Endometrium (tissue), 2 donors: ENCODE data around the gene FMNL2.
"Not testable (repeated sequence)": the region's sequence is repeated elsewhere in the genome, so short reads cannot be mapped to it uniquely, and the experiment has no call there.

Experiments used
- FAIRE-seq: peaks from 2 replicates; lab custom pipeline; 2012; peaks lifted over from hg19 to GRCh38; lab: Jason Lieb, UNC
- donor health status: control.
- donor health status: control.

Gene FMNL2

GRCh38 chr2:152473151-152473857, 138.3 kb downstream of the FMNL2 start:
- FAIRE-seq = no peak

GRCh38 chr2:152474523-152474922, 139.5 kb downstream of the FMNL2 start:
- not testable (repeated sequence) for FAIRE-seq

- FAIRE-seq = no peak
Observed at GRCh38 chr2:152475982-152476381, 141.0 kb downstream of the FMNL2 start.

DNA sequence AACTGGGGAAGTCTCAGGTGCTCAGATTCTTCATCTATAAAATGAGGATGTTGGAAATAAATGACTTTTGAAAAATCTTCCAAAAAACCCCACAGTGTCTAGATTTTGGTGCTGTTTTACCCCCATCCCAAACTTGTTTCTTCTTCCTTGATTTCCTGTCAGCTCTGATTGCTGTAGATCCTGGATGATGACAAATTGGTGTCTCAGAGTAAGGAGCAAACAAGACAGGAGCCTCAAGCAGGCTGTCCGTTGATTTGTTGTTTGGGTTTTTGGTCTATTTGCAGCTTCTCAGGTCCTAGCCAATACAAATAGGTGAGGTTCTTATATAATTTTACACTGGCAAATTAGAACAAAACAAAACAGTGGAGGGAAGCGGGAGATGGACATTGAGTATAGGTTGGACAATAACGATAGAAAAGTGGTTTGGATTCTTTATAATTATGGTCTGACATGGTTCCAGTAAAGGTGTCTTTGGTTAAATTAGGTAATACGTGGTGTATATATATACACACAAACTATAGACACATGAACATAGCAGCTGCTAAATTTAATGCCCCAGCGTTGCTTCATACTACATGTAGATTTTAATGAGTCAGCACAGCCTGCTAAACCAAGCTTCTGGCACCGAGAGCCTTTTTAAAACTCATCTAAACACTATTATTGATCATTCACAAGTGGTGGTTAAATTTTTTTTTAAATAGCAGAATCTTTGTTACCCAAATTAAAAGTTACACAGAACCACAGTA, 142.5 kb downstream of the FMNL2 start:
- no peak for FAIRE-seq

DNA sequence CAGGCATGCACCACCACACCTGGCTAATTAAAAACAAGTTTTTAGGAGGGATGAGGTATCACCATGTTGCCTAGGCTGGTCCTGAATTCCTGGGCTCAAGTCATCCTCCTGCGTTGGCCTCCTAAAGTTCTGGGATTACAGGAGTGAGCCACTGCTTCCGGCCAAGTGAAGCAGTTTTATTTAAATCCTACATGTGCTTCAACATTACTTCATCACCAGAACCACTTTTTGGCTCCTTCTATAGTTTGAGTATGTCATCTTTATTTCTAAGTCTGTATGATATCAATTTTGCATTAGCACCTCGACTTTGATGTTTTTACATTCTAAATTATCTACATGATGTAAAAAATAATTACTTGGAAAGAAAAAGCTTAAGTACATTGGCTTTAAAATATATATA, 144.3 kb downstream of the FMNL2 start:
- no peak for FAIRE-seq

GRCh38 chr2:152480821-152481399, 145.9 kb downstream of the FMNL2 start:
- FAIRE-seq = no peak

GRCh38 chr2:152481881-152482583, 147.1 kb downstream of the FMNL2 start:
- FAIRE-seq = no peak

- FAIRE-seq = no peak
Observed at GRCh38 chr2:152483276-152484063, 148.5 kb downstream of the FMNL2 start.

DNA sequence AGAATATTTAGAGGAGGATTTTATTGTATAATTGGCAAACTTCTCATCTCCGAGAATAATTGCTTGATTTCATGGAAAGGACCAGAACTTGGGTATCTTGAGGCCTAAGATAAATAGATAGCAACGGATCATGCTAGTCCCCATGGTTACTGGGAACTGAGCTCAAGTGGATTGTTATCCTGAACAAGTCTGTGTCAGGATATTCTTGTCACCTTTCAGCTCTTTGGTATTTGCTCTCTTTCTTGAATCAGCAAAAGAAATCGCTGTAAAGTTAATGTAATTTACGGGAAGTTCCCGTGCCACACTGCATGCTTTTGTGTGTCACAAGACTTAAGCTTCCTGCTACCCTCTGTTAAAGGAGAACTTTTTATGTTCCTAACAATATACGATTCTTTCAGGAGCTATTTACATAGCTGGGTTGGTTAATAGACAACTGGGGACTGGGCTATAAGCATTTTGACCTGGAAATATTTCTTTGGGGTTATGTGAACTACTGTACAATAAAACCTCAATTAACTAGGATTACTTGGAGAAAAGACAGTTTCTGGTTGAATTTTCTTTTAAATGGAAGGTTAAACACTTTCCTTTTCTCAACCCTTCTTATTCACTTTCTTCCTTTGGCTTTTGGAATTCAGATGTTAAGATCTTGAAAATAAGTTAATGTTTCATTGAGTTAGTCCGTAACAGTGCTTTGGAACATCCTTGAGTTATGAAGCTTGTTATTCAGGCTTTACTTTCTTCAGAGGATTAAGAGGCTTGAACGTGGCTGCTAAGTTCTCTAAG, 151.2 kb downstream of the FMNL2 start:
- FAIRE-seq = no peak

DNA sequence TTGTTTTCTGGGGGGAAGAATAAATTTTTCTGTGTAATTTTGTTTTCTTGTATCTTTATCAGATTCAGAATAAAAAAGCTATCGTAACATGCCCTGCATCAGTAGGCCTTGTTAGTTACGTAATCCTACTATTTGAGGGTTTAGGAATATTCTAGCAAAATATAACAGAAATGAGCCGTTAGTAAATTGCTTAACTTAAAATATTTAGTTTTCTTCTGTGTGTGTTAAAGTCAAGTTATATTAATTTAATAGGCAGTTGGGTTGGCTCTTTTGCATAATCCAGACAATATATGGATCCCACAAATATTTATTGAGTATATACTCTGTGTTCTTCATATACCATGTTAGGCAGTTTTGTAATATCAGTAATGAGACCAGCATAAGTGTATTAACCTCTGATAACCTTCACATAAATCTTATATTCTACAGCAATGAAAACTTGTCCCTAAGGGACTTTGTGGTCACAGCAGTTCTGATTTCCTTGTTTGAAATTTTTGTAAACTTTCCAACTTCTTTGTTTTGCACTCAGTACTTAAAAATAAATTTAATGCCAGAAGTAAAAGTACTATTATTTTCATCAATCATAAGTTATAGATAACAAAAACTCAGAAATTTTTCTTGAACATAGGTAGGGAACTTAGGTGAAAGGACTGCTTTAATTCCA, 151.9 kb downstream of the FMNL2 start:
- FAIRE-seq = peak; percentile 4

GRCh38 chr2:152488075-152488474, 153.1 kb downstream of the FMNL2 start:
- no peak for FAIRE-seq

GRCh38 chr2:152489364-152489763, 154.4 kb downstream of the FMNL2 start:
- FAIRE-seq = no peak

GRCh38 chr2:152490686-152491455, 155.9 kb downstream of the FMNL2 start:
- FAIRE-seq = peak; percentile 79

DNA sequence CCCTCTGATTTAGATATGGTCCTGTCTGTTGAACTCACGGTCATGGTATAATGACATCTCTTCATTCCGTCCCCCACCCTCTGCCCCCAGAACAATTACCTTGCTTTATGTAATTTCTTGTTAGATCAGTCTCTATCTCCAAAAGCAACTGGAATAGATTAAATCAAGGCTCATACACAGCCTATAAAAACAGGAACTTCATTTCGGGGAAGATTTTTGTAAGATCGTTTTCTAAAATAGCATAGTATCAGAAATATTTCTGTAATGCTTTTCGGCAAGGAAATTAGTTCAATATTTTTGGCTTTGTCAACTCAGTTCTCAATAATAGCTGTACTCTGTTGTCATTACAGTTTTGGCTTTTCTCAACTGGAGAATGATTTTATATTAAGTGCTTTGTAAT, 157.2 kb downstream of the FMNL2 start:
- FAIRE-seq = no peak

DNA sequence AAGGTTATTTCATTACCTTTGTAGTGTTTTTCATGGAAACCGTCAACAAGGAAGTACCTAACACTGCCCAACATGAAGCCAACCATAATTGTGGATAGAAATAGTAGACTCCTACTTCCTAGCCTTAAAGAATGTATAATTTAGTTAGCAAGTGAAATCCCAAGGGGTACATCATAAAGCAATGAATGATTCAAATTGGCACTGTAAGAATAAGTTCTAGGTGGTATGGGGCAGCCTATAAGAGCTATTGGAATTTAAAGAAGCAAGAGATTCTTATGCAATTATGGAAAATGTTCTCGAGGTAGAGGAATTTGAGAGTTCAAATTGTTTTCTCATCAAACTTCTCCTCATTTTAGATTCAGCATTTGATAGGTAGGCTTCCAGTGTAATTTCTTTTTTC, 157.9 kb downstream of the FMNL2 start:
- FAIRE-seq = no peak

DNA sequence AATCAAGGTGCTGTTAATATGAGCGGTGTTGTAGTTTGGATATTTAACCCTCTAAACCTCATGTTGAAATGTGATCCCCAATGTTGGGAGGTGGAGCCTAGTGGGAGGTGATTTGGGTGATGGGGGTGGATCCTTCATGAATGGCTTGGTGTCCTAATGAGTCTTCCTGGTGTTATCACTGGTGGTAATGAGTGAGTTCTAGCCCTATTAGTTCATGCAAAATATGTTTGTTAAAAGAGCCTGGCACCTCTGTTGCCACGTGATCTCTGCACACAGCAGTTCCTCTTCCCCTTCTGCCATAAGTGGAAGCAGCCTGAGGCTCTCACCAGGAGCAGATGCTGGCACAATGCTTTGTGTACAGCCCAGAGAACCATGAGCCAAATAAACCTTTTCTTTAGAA, 158.4 kb downstream of the FMNL2 start:
- FAIRE-seq = no peak

DNA sequence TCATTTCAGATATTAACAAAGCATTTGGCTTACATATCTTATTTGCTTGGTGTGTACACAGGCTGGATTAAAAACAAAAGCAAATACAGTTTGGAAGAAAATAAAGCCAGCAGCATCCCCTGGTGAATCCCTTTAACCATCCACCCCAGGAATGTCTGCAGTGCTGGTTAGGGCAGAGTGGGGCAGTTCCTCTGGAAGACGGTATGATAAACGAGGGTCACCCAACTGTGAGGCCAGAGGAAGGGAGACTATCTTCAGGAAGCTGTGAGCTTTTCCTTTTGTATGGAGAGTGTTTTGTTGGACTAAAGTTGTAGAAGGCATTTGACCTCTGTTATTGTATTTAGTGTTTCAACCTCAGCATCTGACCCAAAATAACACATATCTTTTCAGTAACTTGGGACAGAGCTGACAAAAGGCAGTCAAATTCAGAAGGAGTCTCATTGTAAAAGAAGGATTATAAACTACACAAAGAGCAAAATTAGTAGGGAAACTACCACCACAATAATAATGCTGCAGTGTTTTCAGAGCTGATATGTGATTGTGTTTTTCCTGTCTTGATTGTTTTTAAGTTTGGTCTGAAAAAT, 159.1 kb downstream of the FMNL2 start:
- FAIRE-seq = no peak

- FAIRE-seq = no peak
Observed at GRCh38 chr2:152496371-152496770, 161.4 kb downstream of the FMNL2 start.

- peak; percentile 12 for FAIRE-seq
Observed at GRCh38 chr2:152497481-152498052, 162.6 kb downstream of the FMNL2 start.
